Left colon (tissue), 2 donors: ENCODE results near the gene TAF1B. TPM values are rescaled to one million over a fixed set of nuclear protein-coding genes. Genes with fewer than 3 reads are reported as not detected.

ENCODE experiments used
- ATAC-seq: fragments of 200-7000 bp; cut with Tn5 transposase; one replicate; pipeline ENCODE4 v1.9.1; 2020; ENCODE audit warnings: mild to moderate bottlenecking, moderate library complexity
- DNase-seq, 2 donors: peaks; one replicate each; pipeline ENCODE4 v3.0.0-alpha.2; 2020
- intact Hi-C, 2 donors: fragments of 100-400 bp; cut with DNase I in 1 of 2; cut with micrococcal nuclease in 1 of 2; formaldehyde crosslinking; loops; one replicate each; pipeline versions ENCODE4 v1.11.2 to v1.14.0; 2022; cut with DNase I, micrococcal nuclease
- long read RNA-seq: library from polyadenylated mRNA; unstranded; transcript quantifications from one replicate; pipeline ENCODE4 v2.0.0, GENCODE V29; 2021
- total RNA-seq, 2 donors: library from RNA; stranded (reverse); fragmentation: NEBNext Ultra II Directional; extraction: Animal tissue kit (Norgen Biotek cat#: 25700); gene quantifications; one replicate each; pipeline ENCODE4 v1.2.1, GENCODE V29; 2021
- donor health status: DM: no; HTN: no; CAD: no.
- donor health status: DM: yes; HTN: yes; CAD: no.

TAF1B gene
- total RNA-seq, result 10 to 100 TPM in 1 of 2 donors, 1 to 10 TPM in 1; 9.0 to 11.9 TPM
- long read RNA-seq, transcript TAF1B-201 (15 exons, 2,387 nt), result major isoform, 8 of 11 reads
- long read RNA-seq, partial matches to known transcripts, result 1 of 11 reads
- long read RNA-seq, other reads (novel, unspliced or antisense), result 2 of 11 reads

DNA sequence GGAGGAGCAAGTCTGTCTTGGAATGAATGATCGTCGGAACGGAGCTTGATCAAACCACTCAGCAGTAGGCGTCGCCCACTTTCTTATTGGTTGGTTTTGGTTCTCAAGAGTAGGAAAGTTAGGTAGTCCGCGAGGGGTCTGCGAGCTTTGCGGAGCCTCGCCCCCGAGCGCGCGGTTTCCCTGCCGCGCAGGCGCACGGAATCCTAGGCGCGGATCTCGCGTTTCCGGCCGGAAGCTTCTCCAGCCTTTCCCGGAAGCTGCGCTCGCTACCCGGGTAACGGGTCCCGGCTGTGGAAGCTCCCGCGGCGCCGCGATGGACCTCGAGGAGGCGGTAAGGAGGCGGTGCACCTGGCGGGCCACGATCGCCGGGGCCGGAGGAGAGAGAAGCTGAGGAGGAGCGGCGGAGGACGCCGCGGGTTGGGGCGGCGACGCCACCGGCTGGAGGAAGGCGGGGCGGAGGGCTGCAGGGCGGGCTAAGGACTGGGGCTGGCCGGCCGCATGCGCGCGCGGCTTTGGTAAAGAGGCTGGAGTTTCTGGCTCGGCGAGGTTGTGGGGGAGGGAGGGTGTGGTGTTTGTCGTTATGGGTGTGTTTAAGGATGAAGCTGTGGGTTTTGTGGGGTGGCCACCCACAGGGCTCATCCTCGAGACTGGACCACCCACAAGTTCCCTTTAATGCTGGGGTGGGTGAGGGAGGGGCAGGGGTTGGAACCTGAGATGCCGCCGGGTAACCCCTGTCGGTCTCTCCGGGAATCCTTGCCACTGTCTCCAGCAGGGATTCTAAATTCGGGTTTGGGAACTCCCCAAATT lies at the start of gene TAF1B:
TSS of gene TAF1B (plus strand) at position 246 of the 807 bp plus-strand sequence. CDS start at position 314, 68 bp downstream.
- ATAC-seq, result peak; percentile 97
- peak; percentile 88 to 91 for DNase-seq
- intact Hi-C loops, result no loop called here

DNA sequence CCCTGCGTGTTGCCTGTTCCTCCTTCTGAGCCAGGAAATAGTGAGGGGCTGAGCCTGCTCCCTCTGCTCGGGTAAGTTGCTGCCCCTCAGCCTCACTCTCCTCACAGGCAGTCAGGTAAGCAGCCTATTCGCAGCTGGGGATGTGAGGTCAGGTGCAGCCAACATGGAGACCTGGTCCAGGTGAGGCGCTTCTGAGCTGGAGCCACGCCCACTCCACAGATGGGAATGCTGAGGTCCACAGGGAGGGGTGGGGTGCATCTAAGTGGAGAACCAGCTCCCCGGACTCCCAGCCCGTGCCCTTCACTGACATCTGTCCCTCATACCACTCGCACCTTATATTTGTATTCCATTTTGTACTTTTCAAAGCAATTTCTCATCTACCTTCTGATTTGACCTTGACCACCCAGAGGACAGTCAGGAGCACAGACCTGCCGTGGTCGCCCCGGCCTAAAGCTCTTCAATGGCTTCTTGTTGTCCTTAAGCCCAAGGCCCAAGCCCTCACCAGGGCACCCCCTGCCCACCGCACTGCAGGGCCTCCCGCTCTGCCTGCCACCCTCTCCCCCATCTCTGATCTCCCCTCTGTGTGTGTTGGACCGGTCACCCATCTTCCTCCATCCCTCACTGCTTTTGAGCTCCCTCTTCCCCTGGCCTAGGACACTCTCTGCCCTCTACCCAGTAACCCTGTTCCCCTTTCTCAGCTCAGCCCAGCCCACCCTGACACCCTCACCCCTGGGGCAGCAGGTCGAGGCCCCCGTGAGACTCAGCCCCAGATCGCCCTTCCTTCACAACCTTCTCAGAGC lies 49.2 kb upstream of the TAF1B start:
- intact Hi-C loops, result no loop called here
- ATAC-seq (no peak), DNase-seq (no peak)

DNA sequence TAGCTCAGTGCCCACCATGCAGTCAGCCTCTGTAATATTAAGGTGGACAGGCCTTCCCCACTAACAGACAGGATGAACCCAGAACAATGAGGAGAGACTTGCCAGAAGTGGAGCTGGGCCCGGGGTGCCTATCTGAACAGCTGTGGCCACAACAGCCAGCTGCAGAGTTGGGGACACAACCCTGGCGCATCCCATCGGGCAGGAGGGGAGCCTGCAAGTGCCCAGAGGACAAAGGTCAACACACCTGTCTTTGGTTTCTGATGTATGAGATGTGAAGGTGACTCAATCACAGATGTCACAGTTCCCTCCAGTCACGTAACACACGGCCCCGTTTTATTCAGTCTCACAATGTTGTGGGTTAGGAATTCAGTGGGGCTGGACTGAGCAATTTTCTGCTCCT lies 48.2 kb upstream of the TAF1B start:
- ATAC-seq, result no peak
- intact Hi-C loops, result no loop called here
- DNase-seq, result no peak

DNA sequence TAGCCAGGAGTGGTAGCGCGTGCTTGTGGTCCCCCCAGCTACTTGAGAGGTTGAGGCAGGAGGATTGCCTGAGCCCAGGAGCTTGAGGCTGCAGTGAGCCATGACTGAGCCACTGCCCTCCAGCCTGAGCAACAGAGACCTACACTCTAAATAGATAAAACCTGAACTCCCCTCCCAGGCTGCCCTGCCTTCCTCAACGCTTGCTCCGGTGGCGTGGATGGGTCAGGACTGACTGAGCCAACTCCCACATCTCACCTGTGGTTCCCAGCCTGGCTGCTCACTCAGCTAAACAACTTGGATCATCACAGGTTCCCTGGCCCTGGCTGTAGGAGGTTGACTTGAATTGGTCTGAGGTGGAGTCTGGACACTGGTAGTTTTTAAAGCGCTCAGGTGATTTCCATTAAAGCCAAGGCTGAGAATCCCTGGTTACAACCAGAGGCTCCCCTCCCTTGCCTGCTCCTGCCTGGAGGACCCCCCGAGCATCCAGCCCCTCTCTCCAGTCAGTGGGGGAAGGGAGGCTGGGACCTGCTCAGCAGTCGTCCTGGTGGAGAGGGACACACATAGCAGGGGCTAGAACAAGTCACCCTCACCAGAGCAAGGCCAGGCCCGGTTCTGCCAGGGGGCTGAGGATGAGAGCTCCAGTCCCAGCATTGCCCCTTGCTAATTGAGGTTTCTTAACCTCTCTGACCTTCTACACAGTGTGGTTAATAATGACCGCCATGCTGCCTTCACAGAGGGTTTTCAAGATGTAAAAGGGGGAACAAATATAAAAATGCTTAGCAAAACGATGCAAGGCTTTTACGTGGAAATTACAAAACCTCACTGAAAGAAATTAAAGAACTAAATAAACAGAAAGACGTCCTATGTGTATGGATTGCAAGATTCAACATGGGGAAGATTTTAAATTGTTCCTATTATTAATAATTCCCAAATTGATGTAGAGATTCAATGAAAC lies 46.9 kb upstream of the TAF1B start:
- DNase-seq (no peak), ATAC-seq (no peak)
- intact Hi-C loops, result no loop called here

DNA sequence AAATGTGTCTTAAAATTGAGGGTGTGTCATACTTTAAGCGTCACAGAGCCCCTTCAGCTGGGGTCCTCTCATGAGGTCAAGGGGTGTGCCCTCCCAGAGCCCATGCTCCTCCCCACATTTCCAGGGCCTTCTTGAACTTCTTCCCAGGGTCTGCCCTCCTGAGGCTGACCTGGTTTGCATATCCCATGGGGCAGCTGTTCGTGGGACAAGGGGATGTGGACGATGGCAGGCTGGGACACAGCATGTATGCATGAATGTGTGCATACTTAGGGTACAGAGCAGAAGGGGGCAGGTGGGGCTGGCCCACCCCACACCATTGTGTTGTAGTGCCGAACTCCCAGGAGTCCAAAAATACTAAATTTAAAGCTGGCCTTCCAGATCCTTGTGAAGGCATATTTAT lies 46.2 kb upstream of the TAF1B start:
- DNase-seq, result no peak
- intact Hi-C loops, result no loop called here
- no peak for ATAC-seq

DNA sequence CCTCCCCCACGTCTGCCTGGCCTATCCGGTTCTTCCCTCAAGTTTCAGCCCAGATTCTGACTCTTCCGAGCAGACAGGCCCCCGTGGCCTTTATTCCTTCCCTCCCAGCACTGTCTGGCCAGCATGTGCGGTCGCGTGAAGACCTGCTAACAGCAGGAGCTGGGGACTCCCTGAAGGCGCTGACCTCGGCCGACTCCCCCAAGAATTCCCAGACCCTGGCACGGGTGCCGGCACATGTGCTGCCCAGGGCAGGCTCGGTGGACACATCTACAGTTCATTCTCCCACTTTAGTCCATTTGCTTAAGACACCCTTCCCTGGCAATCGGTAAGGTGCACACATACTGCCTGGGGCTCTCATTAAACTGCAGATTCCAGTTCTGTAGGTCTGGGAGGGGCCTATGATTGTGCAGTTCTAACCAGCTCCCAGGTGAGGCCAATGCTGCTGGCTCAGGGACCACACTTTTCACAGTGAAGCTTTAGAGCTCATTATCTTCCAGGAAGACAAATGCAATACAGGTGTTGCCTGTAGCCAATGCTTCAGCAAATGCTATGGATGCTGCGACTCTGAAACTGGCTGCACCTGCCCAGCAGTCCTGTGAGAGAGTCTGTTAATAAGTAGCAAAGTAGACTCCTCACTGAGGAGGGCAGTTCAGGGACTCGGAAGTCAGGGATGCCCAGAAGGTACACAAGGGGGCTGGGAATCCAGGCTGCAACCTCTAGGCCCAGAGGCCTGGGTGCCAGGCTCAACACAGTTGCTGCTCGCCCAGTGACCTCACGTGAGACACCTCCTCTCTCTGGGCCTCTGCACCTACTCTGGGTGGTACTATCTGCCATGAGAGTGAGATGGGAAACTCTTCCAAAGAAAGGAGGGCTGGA lies 45.4 kb upstream of the TAF1B start:
- DNase-seq (peak in 1 of 2 donors; percentile 42), ATAC-seq (peak; percentile 59)
- intact Hi-C loops, result no loop called here

DNA sequence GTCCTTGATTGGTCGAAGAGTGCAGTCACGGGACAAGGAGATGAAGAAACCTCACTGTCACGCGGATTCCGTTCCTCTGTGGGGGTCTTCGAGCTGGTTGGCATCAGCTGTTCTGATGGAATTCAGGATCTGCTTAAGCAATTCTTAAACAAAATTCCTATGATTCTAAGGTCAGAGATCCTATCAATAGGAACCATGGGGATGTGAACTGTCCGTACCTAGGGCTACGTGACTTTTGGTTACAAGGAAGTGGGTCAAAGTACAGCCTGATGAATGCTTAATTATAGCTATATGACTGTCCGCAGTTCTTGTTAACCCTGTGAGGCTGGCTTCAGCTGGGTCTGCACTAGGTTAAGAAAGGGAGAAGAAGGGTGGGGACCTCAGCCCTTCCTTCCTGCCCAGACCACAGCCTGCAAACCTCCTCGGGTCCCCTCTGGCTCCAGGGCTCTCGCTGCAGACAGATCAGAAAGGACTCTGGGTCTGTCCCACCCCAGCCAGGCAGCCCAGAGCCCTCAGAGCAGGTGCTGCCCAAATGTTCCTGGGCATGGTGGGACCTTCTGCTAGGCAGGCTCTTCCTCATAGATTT lies 44.2 kb upstream of the TAF1B start:
- intact Hi-C loops, result no loop called here
- peak; percentile 75 for ATAC-seq

DNA sequence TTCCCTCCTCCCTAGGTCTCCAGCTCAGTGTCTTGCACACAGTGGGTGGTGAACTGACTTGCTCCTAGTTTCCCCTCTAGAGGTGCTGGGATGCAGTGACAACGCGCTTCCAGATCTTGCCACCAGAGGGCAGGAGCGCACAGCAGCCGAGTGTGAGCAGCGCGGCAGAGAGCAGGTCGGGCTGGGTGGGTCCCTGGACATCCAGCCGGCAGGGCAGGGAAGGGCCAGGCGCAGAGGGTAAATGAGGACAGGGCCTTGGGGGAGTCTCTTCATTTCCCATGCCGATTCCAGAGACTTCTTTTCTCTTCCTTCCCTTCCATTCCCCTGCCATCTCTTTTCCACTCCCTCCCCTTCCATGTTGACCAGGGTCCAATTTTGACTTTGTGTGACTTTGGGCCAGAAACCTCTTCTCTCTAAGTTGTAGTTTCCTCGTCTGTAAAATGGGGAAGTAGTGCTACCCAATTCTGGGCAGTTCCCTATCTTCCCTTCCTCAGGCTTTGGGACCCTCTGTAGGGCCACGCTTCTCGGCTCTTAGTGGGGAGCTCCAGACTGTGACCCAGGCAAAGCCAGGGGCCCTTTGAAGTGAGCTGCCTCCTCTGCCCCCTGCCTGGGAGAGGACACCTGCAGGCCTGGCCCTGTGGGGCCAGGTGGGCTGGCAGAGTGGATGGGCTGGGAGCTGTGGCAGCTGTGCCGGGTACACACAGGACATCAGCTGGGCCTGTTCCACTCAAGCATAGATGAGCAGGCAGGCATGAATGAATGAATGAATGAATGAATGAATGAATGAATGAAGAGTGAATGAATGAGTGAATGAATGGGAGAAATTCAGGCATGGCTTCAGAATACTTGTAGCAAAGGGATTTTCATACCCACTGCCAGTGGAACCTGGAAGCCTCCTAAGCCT lies 43.3 kb upstream of the TAF1B start:
- peak; percentile 80 to 92 for DNase-seq
- intact Hi-C loops, result loop anchor here in 1 of 2 donors (10.0 kb wide), 1 partner anchor 255 kb away; no protein-coding TSS in a partner anchor
- peak; percentile 72 for ATAC-seq

More for the DNA sequence above, 44.2 kb upstream of the TAF1B start:
- DNase-seq, result no peak

DNA sequence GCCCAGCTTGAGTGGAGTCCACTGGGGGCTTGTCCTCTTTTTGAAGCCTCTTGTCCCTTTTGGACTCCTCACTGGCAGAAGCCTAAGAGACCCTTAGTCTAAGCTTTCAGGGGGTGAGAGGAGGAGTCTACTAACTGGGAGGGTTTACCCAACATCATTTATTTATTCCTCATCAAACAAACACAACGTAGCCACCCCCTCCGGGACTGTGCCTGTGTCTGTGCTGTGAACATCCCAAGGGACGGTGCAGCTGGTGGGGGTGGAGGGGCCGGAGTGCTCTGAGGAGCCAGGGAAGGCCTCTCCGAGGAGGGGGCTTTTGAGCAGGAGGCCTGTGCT lies 42.7 kb upstream of the TAF1B start:
- ATAC-seq (no peak), DNase-seq (no peak)
- intact Hi-C loops, result loop anchor here in 1 of 2 donors (10.0 kb wide), 1 partner anchor 254 kb away; no protein-coding TSS in a partner anchor

DNA sequence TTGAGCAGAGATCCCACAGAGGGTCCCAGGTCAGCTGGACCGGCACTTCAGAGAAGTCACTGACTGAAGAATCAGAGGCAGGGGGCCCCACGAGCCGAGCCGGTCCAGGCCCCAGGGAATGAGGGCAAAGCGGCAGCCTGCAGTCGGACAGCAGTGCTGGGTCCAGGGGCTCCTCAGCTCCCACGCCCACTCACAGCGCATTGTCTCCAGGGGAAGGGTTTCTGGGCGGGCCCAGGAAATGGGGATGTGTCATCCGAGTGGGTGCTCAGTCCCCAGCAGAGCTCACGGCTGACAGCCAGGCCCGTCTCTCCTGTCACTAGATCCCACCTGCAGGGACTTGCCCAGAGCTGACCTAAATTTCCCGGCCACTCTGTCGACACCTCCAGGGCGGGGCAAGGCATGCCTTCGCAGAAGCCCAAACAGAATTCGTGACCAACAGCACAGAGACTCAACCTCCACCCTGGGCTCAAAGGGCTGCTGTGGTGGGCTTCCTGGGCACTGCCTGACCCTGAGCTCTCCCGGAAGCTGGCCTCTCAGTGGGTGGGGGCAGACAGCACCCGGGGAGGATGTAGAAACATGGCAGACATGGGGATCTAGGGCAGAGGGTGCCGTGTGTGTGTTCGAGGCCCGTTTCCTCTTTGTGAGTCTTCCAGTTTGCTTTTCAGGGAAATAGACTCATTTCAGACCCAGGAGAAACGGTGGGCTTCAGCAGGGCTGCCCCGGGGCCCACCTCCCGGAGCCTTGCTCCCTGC lies 42.1 kb upstream of the TAF1B start:
- no peak for DNase-seq
- no peak for ATAC-seq
- intact Hi-C loops, result loop anchor here in 1 of 2 donors (10.0 kb wide), 1 partner anchor 254 kb away; no protein-coding TSS in a partner anchor

DNA sequence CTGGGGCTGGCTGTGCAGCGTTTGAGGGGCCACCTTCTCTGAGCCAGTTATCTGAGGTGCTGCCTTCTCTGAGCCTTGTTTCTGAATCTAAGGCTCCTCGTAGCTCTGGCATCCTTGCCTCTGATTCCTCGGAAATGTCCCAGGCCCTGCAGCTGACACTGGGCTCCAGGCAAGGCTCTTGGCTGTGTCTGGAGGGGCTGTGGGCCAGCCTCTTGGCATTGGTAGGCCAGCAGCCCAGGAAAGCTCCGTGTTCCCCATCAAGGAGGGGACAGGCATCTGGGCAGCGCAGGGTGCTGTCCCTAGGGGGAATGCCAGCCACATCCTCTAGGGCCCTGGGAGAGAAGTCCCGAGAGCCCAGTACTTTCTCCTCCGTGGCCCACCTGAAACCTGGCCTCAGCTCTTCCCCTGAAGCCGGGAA lies 40.7 kb upstream of the TAF1B start:
- intact Hi-C loops, result loop anchor here in 1 of 2 donors (10.0 kb wide), 1 partner anchor 252 kb away; no protein-coding TSS in a partner anchor
- ATAC-seq, result no peak

DNA sequence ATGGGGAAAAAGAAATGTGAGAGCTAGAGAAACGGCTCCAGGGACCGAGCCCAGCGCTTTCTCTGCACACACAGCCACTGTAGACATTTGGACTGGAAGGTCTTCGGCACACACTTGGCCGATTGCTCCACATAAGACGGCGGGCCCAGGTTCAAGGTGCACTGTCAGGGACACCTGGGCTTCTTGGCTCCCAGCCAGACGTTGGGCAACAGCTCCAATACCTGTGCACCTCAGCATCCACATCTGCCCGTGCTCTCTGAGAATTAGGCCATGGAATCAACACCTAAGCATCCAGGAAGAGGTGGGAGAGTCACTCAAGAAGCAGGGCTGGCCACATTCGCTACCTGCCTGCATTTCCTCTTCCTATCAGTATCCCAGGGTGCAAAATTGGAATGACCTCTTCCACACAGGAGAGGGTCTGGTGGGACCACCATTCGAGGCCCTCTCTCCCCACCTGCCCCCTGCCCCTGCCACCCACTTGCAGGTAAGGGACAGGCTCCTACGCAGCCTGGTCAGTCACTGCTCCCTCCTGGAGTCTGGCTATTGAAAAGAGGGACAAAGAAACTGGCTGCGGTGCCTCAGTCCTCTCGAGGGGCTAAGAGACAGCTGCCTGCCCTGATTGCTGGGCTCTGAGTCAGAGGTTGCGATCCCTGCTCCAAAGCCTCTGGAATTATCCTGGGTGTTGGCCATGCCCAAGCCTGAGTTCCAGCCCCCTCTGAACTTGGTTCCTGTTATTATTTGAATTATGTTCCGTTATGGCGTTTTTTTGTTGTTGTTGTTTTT lies 40.1 kb upstream of the TAF1B start:
- intact Hi-C loops, result loop anchor here in 1 of 2 donors (10.0 kb wide), 1 partner anchor 252 kb away; no protein-coding TSS in a partner anchor
- peak; percentile 49 for ATAC-seq
- peak; percentile 85 to 86 for DNase-seq

More for the DNA sequence above, 40.7 kb upstream of the TAF1B start:
- DNase-seq, result no peak

DNA sequence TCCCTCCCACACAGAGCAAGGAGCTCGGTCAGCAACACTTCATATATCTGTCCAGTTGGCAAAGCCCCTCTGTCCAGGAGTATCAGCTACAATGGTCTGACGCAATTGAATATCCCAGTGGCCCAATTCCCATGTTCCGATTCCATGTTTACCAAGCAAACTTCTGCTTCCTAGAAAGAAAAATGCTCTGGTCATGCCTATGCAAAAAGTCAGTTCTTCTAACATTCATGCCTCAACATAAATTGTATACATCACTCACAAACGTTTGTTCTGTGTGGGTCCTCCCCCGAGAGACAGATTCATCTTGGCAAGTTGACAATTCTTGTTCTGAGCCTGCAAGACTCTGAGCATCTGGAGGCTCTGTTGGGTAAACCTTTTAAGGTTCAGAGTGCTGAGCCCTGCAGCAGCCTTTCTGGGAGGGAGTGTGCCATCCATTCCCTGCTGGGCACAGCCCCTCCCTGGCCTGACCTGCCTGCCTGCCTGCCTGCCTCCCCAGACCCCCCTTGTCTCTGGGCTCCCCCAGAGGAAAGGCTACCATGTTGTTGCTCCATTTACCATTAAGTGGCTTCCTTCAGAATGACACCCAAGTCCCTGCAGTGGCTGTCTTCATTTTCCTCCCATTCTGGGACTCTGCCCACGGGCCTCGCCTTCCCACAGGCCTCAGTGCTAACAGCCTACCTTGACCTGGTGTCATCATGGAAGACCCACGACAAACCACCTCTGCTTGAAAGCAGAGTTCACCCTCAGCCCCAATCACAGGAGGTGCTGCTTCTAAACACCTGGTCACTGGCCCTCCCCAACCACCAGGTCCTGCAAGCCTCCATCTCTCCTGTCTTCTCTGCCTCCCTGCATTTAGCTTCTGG lies 37.6 kb upstream of the TAF1B start:
- peak in 1 of 2 donors; percentile 14 for DNase-seq
- intact Hi-C loops, result loop anchor here in 1 of 2 donors (10.0 kb wide), 1 partner anchor 249 kb away; no protein-coding TSS in a partner anchor
- no peak for ATAC-seq

DNA sequence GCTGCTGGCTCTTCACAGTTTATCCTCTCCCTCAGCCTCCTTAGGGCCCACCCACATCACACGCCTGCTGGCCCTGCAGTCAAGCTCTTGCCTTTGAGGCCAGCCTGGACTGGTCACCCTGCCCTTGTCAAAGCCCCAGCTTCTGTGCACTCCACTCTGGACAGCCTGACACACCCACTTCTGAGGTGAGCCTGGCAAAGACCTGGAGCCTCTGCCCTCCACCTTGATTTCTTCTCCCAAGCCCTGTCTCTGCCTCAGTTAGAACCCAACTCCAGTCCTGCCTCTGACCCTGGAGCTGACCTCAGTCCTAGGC lies 37.0 kb upstream of the TAF1B start:
- intact Hi-C loops, result loop anchor here in 1 of 2 donors (10.0 kb wide), 1 partner anchor 249 kb away; no protein-coding TSS in a partner anchor
- peak in 1 of 2 donors; percentile 17 for DNase-seq
- no peak for ATAC-seq
